ENCODE results near the gene DSG2.

Gene DSG2

DNA sequence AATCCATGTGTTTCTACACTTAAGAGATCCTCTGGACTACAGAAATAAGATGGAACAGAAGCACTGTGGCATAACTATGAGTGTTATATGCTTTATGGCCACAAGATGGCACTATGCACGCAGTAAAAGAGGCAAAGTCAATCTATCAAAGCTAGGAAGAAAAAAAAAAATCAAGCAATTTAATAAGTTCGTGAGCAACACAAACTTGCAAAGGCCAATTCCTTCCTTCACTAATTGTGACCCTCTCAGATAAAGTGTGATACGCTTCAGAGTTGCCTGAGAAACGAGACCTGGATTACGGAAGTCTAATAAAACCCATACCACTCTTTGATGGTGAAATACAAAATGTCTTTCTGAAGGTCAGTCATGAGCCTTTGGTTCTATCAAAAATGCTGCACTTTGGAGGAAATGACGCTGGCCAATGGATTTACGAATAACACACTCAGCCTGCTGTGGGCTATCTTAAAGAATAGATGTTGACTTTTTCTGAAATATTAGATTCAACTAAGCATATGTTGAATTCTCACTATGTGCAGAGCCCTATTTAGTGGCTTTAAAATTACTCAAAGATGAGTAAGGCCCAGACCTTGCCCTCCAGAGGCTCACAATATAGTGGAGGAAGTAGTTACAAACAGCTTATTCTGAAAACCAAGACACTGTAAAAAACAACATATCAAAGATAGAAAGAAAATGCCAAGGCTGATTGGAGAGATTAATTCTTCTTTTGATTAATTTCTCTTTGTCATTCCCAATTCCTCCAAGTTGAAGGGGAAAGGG, 58.2 kb downstream of the DSG2 start:
- DNase-seq, result peak in 21 of 56 donors; percentile 0 to 76 (median 5)

DNA sequence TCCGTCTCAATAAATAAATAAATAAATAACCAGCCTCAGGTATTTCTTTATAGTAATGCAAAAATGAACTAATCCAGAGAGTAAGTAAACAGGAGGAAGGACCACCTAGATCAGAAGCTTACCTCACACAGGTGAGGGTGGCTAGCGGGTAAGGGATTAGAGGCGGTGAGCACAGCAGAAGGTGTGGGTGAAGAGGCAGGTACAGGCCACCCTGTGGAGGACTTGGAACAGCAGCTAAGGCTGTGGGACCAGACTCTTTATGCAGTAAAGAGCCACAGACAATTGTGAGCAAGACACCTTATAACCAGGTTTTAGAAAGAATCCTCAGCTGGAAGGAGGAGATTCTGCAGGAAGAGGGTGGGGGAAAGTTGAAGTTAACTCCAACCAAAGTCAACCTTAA, 59.5 kb downstream of the DSG2 start:
- DNase-seq, result no peak

DNA sequence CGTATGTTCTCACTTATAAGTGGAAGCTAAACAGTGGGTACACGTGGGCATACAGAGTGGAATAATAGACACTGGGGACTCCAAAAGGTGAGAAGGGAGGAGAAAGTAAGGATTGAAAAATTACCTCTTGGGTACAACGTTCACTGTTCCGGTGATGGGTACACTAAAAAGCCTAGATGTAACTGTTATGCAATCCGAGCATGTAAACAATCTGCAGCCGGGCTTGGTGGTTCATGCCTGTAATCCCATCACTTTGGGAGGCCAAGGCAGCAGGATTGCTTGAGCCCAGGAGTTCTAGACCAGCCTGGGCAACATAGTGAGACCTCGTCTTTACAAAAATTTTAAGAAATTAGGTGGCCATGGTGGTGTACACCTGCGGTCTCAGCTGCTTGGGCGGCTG, 60.6 kb downstream of the DSG2 start:
- no peak for DNase-seq

DNA sequence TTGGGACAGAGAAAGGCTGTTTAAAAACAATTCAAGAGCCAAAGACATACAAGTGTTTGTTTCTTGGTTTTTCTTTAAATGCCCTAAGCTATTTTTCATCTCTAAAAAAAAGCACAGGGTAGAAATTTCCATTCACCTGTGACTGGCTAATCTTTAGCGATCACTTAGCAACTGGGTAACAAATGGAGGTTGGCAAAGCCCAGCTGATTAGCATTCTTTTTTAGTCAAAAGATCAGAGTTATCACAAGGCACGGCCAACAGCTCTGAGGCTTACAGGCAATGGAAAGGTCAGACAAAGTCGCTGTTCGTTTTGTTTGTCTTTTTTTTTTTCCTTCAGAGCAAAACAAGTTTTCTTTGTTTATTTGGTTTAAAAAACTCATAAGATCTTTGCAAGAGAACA, 64.7 kb downstream of the DSG2 start:
- DNase-seq, result no peak

DNA sequence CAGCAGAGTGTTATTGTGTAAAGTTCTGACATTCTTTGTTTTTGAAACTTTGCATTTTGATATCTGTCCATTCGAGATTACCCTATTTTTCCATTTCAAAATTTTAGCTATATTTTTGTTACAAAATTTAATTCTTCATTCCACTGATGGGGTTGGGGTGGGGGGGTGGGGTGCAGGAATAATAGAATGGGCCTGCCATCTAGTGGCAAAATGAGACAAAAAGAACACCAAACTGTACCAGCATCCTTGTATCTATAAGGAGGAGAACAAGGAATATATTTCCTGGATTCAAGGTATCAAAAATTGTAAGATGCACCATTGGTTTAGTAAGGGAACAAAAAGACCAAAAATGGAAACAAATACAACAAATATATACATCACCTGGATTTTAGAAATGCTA, 65.8 kb downstream of the DSG2 start:
- DNase-seq, result no peak

DNA sequence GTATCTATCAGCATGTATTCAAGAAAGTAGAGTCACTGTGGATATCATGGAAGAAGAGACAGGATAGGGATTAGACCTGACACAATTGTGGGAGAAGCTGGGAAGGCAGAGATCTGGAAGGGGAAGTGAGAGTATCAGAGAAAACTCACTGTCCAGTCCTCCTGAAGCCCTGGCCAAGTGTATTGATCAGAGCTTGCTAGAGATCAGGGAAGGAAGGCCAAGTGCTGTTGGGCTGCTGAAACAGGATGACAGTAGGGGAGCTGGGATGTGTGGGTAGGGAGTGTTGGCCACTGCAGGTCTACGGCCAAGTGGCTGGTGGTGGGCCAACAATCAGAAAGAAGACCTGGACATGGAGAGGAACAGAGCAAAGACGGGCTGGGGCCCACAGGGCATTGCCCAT, 67.4 kb downstream of the DSG2 start:
- DNase-seq, result no peak

DNA sequence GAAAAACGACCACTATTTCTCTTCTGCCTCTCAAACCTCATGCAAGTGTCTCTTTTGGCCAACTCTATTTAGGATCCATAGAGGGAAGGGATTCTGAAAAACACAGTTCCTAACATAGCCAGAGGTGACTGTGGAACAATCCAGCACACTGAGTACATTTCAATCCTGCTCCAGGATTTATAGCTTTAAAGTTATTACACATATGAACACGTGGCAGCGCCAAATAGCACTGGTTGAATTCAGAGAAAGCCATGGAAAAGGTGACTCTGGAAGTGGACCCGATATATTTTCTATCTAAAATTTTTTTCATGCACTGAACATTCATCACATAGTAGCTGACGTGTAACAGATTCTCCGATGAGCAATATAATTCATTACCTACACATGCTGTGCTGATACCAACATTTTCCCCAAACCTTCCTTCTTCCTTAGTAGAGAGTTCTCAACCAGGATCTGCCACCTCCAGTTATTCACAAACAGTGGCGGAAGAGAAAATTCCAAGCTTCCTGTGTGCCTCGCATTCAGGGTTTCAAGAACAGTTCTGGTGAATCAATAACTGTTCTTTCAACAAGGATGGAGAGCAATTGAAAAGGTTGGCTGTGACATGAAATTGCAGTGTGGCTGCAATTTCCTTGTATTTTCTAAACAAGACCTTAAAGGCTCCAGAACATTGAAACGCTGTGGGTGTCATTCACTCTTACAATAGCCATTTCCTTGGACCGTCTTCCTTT, 68.0 kb downstream of the DSG2 start:
- DNase-seq, result no peak

DNA sequence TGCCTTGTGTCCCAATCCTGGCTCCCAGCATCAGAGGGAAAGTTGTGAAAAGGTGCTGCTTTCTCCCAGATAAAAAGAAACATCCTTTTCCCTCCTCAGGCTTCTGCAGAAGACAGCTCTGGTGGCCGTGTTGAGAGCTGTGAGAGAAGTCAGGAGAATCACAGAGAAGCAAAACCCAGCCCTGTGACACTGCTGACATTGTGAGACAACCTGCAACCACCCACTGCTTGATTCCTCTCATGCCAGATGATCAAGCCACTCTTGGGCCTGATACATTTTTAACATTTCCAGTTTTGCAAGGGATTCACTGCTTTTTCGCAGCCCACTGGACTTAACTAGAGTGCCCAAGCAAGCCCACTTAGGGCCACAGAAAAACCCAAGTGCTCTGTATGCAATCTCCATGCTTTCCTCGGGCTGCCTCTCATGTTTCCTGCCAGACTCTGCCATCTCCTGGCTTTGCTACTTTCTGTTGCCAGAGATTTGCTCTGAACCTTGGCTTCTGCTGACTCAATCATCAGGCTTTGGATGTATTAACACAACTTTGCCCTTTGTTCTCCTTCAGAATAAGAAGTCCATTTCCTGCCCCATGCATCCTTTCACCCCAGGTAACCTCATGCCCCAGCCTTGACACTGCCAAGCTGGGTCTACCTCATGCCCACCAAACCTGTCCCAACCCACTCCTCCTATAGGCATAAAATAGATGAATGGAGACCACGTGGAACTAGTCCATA, 68.8 kb downstream of the DSG2 start:
- no peak for DNase-seq

DNA sequence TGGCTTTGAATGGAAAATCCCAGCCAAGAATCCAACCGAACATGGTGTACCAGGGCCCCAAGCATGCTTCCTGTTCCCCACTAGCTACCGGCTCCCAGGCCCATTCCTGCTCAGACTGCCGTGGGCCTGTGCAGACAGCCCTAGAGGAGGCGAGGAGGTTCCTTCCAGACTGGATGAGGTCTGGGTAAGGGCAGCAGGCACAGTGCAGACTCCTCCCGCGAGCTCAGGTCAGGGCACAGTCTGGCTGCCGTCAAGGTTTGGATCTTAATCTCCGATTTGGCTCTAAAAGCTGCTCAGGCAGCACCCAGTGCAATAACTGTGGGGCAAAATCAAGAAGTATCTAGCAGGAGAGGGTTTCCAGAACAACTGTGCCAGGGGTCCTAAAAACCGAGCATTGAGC, 74.4 kb downstream of the DSG2 start:
- no peak for DNase-seq

DNA sequence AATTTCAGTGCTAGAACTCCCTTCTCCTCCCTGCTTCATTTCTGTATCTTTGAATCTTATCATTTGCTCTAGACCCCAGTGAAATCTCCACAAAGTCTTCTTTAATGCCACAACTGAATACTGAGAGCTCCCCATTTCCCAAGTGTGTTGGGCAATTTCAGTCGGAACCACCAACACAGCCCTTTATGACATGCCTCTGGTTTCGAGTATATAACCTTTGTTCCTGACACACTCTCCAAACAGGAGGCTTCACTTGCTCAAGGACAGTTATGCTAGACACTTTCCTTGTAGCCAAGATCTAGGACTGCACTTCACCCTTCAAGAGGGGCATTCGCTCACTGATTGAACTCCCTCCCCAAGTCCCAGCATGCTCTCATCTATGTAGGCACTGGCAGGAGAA, 75.1 kb downstream of the DSG2 start:
- no peak for DNase-seq

DNA sequence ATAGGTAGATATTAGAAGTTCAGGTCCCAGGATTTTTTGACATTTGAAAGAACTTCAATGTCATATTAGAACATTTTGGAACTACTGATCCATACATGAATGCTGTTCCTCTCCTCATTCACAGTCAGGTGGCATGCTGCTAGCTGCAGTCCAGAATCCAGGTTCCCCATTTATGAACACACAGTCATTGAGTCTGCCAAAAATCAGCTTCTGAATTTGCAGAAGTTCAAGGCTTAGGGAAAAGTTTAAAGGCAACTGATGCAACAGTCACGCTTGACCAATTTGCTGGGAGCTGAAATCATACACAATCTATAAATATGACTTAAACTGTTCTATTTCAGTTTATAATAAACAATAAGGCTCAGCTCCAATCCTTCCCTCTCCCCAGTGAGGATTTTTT, 76.4 kb downstream of the DSG2 start:
- DNase-seq, result no peak

DNA sequence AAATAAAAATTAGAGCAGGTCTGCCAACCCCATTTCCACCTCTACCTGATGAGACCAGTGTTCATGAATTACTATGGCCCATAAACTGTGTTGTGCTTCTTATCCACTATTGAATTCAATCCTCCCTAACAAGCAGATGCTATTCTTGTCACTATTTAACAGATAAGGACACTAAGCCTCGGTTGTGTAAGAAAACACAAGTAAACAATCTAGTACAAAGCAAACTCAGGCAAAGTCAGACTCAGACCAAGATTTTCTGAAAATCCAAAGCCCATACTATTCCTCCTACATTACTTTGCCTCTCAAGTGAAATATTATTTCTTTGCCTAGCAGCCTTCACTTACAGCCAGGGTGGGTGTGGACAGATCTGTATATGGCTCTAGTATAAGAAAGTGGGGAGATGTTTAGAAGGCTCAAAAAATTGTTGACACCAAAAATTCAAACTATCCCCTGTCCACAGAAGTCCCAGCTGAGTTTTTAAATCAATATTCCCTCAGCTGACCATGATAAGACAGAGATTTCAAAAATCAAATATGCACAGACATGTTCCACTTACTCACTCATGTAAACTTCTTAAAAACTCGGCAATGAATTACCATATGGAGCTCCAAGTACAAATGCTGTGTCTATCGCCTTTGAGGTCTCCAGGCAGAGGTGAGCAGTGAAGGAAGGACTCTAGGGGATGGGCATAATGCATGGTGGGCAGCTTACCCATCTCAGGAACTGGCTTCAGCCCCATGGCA, 77.7 kb downstream of the DSG2 start:
- DNase-seq, result no peak

DNA sequence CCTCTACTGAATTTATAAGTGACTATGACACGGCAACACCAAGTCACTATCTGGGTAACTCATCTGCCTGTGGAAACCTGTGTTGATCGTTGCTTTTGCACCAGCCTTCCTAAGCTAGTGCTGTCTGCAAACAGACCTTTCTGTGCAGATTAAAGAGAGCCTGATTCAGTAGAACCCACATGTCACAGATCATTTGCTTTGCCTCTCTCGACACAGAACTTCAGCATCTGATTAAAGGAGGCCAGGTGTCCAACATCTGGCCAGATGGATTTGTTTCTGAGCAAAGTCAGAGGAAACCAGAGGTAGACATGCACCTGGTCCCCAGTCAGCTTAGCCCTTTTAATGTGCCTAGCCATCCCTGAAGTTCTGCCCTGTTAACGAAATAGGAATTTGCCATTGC, 78.7 kb downstream of the DSG2 start:
- DNase-seq, result no peak

DNA sequence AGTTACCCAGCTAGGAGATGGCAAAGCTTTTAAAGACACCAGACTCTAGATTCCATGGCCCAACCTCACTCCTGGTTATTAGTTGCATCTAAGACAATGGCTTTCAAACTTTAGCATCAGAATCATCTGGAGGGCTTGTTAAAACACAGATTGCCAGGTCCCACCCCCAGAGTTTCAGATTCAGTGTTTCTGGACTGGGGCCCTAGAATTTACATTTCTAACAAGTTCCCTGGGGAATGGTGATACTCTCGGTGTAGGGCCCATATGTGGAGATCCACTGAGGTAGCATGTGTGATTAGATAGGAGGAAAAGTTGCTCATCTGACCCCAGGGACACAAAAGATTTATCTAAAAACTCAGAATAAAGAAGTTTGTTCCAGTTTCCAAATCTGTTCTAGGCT, 79.2 kb downstream of the DSG2 start:
- no peak for DNase-seq

DNA sequence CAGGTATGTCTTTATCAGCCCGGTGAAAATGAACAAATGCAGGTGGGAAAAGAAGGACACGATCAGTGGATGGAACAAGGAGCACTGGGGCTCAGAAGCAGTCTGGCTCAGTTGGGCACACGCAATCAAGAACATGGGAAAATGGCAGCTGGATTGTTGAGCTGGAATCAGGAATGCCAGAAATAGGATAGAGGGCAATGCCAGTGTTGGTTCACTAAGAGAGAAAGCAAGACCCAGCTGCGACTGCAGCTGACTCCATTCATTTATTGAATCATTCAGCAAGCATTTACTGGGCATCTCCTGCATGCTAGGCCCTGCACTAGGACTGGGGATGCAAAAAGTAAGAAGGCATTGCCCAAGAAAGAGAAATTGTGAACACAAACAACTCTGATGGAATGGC, 80.1 kb downstream of the DSG2 start:
- no peak for DNase-seq

DNA sequence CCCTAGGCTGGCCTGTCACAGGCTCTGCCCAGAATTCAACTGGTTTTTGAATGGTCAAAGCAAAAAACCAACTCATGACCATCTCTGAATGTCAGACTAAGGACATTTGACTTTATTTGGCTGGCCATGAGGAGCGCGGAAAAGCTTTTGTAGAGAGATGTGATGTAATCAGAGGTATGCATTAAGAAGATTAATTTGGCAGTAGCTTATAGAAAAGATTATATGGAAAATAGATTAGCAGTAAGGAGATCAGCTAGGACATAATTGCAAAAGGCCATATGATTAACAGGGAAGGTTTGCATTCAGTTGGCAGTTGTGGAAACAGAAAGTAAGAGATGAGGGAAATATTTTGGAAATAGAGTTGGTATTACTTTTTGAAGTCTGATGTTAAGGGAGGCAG, 81.4 kb downstream of the DSG2 start:
- no peak for DNase-seq

DNA sequence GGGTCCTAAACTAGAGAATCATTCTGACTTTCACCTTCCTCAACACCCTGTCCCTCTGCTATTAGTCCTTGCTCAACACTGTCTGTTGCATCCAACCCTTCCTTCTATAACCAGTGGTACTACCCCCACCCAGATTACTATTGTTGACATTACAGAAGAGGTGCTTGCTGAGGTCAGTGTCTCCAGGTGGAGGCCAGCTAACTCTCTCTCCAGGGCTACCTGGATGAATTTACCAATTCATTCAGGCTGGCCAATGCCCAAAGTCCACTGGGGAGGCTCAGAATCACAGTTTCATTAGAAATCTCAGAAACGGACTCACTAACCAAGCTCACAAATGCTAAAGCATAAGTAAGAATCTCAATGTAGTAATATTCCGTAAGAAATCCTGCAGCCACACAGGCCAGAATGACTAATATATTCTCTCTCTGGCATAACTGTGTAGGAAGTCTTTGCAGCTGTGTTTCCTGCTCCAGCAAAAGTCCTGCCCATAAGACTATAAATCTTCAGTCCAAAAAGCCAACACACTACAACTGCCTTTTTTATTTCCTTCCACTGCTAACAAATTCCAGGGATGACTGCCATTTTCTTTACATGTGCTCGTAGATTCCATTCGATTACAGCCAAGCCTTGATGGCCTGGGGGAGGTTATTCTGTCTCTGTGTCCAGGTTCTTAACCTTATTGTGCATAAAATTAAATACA, 83.7 kb downstream of the DSG2 start:
- DNase-seq, result no peak

DNA sequence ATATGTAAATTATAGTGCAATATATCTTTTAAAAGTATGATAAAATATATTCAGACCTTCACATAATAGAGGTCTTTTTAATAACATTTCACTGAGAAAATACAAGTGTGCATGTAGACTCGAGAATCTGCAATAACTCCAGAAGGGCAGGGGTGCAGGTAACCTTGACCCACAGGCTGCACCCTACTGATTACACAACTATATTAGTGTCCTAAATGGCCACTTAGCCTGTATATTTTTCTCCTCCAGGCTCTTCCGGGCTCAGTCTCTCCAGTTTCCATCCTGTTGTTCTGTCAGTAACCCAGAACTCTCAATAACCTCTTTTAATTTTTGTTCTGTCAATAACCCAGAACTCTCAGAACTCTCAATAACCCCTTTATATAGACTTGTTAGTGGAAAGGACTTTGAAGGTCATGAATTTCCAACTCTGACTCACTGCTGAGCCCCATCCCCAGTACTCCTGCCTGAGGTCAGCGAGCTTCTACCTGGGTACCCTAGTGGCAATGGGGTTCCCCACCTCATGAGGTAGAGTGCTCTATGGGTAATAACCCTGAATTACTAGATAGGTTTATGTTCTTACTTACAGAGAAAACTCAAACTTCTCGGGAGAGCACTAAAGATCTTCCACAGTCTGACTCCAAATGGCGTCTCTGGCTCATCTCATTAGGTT, 85.3 kb downstream of the DSG2 start:
- DNase-seq, result no peak

DNA sequence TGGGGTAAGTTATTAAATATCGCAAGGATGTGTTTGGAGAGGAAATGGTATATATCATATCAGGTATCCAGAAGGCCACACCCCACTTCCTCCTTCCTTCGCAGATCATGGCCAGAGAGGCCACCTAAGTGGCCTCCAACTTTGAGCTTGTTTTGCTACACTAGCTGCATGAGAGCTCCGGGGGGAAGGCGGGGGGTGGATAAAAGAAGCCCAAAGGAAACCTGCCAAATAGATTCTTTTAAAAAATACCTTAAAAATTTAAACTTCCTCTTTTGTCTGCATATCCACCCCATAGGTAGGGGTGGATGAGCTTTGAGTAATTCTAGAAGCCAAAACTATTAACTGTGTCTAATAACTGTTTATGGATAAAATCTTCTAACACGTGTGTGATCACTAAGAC, 88.0 kb downstream of the DSG2 start:
- no peak for DNase-seq

DNA sequence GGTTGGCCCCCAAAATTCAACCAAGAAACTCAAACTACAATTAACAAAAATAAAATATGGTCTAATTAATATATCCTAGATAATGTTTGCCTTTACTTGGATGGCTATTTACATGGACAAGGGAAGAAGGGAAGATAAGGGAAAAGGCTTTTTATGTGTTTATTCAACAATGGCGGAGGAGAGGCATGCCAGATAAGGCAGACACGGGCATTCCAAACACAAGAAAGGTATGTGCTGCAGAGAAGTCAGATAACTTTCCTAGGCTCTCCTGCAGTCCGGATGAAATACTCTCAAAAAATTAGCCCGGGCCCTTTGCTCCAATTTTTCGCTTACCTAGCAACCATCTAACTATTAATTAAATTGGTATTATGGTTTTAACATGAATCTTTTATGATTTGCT, 88.6 kb downstream of the DSG2 start:
- DNase-seq, result no peak

DNA sequence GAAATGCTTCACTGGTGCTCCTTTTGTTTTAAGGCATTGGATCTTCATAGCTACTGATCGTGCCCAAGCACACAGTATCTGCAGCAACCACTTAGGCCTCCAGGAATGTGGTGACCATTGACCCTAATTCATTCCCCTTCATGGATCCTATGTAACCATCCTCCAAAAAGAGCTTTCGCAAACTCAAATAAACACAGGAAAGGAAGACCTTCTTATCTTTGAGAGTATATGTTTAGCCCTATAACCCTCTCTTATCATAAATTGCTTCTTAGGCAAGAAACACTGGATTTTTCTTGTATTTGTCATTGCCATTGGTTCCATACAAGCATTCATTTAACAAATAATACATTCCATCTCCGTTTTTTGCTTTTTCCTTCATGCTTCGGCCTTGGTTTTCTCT, 89.6 kb downstream of the DSG2 start:
- DNase-seq, result no peak

Data from amygdala (tissue), 56 donors.